NCI-H1436 treated with DMSO at 0.1 percent for 48 hours (cell line): ENCODE measurements around the gene CHD2.
"Not testable (repeated sequence)": the region's sequence is repeated elsewhere in the genome, so short reads cannot be mapped to it uniquely, and the experiment has no call there.

Source experiments
- DNase-seq: peaks from one replicate; lab custom pipeline; 2025; lab: John Stamatoyannopoulos, UW

CHD2 gene

GRCh38 chr15:93035953-93036810 is 136.1 kb downstream of the CHD2 start:
- no peak for DNase-seq

- DNase-seq: no peak
Observed at GRCh38 chr15:93036951-93037819, 137.1 kb downstream of the CHD2 start.

GRCh38 chr15:93037820-93038705 is 137.9 kb downstream of the CHD2 start:
- no peak for DNase-seq

- not testable (repeated sequence) for DNase-seq
Observed at GRCh38 chr15:93039562-93040287, 139.6 kb downstream of the CHD2 start.

- DNase-seq: no peak
Observed at GRCh38 chr15:93040288-93041158, 140.4 kb downstream of the CHD2 start.

GRCh38 chr15:93041159-93041547 is 141.0 kb downstream of the CHD2 start:
- no peak for DNase-seq

GRCh38 chr15:93042211-93042610 is 142.1 kb downstream of the CHD2 start:
- no peak for DNase-seq

- DNase-seq: no peak
Observed at GRCh38 chr15:93042691-93043378, 142.7 kb downstream of the CHD2 start.

- no peak for DNase-seq
Observed at GRCh38 chr15:93043621-93044300, 143.6 kb downstream of the CHD2 start.

GRCh38 chr15:93044301-93045190 is 144.4 kb downstream of the CHD2 start:
- no peak for DNase-seq

GRCh38 chr15:93045191-93045785 is 145.2 kb downstream of the CHD2 start:
- DNase-seq: no peak

- no peak for DNase-seq
Observed at GRCh38 chr15:93046120-93046519, 146.0 kb downstream of the CHD2 start.

GRCh38 chr15:93046721-93047120 is 146.6 kb downstream of the CHD2 start:
- no peak for DNase-seq

- no peak for DNase-seq
Observed at GRCh38 chr15:93047621-93048425, 147.7 kb downstream of the CHD2 start.

GRCh38 chr15:93048426-93048721 is 148.2 kb downstream of the CHD2 start:
- DNase-seq: no peak

- DNase-seq: no peak
Observed at GRCh38 chr15:93048759-93049161, 148.6 kb downstream of the CHD2 start.

GRCh38 chr15:93049233-93049632 is 149.1 kb downstream of the CHD2 start:
- no peak for DNase-seq
